Fibroblast of skin of right biceps (primary cell): ENCODE measurements around the gene REPS2.

Source experiments
- DNase-seq: peaks from one replicate; pipeline ENCODE4 v3.0.0-alpha.2; 2013

The REPS2 gene

DNA sequence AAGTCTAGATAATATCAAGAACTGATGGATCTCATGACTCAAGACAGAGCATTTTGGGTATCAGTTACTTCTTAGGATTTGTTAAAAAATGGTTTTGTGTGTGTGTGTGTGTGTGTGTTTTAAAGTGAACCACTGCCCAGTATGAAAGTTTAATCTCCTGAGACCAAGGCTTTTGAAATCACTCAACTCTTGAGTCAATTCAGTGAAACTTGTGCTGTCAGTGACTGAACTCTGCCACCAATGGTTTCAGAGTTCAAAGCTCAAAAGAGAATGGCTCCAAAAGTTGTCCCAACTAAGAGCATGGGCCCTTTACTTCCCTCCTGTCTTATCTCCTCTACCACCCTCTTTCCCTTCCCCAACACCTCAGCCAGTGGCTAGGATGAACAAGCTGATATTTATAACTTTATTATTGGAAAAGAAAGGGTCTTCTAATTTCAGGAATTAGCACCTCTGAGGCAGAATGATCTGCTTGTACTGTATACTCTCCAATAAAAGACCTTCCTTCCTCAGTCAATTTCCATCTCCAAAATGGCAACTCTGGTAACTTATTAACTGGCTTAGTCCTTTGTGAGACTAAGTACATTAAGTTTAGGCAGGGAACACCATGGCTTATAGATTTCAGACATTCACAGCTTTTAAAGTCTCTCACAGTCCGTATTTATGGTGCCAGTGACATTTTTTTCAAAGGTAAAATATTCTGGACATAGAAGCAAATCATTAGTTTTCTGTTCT lies 152.2 kb downstream of the REPS2 start:
- no peak for DNase-seq

DNA sequence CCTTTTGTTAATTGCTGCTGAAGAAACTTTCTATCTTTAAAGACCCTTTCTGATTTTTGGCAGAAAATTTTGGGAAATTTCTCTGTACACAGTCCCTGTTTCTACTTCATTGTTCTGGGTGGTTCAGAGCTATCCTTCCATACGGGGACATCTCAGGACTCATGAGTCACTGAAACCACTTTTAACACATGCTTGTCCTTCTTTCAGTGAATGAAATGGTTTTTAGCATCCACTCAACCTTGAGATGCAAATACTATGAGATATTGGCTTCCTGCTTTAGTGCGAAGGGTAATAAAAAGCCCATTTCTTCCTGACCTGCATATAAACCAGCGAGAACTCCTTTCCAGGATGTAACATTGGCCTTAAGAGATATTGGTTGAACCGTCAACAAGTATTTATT lies 158.0 kb downstream of the REPS2 start:
- no peak for DNase-seq

DNA sequence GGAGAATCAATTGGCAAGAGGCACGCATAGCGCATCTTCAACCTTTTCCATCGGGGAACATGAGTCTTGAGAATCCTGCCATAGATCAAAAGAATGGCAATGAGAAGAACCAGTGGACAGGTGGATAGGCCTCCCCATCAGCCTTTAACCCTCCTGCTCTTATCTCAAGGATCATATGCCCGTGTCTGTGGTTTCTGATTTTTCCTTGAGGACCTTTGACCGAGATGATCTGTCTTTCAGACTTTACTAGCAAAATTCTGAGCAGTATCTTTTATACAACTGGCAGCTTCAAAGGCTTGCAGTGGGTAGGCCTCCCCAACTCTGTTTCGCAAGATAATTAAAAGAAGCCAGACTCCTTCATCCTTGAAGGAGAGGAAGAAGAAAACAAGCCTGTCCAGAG lies 174.4 kb downstream of the REPS2 start:
- DNase-seq: no peak

DNA sequence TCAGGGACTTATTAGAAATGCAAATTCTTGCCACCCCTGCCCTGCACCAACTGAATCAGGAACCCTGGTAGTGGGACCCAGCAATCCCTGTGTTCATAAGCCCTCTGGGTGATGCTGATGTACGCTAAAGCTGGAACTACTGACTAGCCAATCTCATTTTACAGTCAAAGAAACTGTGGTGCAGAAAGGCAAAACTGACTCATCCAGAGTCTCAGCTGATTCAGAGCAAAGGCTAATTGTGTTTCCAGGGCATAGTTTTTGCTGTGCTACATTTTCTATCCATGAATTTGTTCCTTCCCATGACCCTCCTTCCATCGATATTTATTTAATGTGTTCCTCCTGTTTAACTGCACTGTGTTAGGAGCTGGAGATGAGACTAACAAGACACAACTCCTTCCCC lies 207.5 kb downstream of the REPS2 start:
- DNase-seq: peak; percentile 9

DNA sequence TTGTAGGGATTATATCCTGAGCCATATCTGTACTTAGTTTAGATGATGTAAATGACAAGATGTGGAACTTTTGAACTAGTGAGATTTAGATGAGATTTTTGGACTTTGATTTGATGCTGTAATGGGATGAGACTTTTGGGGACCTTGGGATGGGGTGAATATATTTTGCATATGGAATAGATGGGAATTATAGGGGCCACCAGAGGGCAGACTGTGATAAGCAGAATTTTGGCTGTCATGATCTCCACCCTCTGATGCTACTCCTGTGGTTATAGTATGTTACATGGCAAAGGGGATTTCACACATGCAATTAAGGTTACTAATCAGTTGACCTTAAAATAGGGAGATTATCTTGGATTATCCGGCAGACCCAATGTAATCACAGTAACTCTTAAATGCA lies 214.5 kb downstream of the REPS2 start:
- DNase-seq: no peak

DNA sequence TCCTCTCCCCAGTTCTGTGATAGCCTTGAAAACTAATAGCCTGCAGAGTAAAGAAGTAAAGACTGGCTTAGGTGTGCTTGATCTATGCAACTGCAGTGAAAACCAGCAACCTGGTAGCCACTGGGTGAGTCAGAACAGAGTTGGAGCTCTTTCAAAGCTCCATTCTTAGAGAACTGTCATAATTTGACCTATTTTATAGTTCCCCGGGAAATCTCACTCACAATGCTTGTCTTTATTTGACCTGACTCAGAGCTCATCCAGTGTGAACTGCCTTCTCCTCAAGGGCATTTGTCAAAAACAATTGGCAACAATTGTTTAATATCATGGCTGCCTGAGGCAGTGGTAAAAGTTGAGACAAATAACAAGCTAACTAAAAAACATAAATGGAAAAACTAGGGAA lies 215.5 kb downstream of the REPS2 start:
- no peak for DNase-seq

DNA sequence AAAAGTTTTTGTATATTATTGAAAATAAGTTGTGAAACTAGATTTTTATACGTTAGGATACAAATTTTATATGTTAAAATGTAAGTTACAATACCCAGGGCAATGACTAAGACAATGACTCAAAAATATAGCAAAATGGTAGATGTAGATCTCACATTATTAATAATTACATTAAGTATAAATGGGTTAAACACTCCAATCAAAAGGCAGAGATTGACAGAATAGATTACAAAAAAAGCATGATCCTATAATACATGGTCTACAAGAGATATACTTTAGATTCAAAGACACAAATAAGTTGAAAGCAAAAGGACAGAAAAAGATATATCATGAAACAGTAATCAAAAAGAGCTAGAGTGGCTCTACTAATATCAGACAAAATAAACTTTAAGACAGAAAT lies 217.6 kb downstream of the REPS2 start:
- DNase-seq: no peak

DNA sequence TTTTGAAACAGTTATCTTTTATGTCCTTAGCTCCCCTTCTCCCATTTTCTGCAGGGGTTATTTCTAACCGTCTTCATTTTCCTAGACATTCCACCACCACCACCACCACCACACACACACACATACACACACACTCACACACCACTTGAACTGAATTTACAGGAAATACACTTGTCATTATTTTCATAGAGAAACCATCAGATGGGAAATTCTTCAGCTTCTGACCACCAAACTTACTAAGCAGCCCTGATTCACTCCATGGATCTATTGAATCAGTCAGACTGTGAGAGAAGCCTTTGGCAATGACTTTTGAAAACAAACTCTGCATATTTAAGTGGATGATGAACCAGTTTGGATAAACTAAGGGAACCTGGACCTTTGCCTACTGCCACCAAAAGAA lies 218.5 kb downstream of the REPS2 start:
- peak; percentile 33 for DNase-seq

DNA sequence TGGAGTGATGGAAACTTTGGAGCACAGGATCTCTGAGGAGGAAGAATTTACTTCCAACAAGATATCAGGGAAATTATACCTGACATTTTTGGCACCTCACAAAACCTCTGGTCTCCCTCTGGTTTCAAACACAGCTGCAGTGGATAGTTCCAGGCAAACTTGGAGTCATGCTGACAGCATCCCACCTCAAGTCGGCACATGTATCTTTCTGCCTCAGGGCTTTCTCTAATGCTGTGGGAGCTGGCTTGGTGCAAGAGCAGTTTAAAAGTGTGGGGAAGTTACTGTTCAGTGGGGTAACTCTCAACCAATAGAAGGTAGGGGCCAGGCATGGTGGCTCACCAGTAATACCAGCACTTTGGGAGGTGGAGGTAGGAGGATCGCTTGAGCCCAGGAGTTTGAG lies 221.5 kb downstream of the REPS2 start:
- no peak for DNase-seq

DNA sequence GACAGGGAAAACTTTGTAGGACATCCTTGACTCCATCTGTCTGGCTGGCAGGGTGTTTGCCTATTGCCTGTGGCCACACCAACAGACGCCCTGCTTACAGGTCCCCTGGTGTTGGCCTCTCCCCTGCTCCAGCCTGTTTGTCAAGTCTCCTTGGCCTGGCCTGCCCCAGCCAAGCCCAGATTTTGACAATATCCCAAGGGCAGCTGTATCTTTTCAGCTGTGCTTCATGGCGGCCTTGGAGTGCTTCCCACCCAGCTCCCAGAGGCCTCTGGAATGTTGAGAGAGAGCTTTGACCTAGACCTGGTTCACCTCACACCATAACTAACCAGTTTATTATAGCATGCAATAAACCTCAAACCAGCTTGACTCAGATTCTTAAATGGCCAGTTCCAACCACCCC lies 224.5 kb downstream of the REPS2 start:
- DNase-seq: no peak

DNA sequence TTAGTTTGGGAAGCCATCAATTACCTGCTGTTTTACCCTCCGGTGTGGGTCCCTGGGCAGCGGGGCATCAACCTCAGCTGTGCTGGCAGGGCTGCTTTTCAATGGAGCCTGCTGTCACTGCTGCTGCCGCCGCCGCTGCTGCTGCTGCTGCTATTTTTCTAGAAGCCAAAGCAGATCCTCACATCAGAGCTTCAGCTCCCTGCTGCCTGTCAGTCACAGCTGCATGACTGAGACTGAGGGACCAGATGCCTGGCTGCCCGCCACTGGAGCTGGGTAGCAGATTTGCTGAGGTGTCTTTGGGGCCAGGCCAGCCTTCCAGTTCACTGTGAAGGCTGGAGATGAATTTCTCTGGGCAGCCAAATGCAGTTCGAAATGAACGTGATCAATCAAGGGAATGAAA lies 228.2 kb downstream of the REPS2 start:
- DNase-seq: no peak

DNA sequence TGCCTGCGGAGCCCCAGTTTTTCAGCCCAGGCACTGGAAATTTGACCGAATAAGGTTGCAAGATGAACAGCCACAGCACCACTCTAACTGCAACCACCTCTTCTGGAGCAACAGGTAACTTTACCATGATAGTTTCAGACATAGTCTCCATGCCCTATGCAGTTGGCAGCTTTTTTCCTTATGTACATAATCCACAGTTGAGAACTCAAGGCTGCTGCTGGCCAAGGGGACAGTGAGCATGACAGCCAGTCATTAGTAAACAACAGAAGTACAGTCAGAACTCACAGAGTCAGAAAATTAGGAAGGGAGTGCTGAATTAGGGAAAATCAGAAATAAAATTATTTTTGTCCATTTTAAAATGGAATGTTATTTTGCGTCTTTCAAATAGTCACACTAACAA lies 235.9 kb downstream of the REPS2 start:
- DNase-seq: no peak

DNA sequence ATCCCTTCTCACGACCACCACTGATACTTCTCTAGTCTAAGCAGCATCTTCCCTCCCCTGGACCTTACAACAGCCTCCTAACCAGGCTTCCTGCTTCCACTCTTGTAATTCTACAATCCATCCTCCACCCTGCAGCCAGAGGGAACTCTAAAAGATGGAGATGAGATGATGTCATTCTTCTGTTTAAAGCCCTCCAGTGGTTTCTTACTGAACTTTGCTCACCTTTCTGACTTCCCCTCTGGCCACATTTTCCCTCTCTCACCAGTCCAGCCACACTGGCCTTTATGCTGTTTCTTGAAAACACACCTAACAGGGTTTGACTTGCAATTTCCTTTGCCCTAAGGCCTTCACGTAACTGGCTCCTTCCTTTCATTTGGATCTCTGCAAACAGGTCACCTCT lies 237.1 kb downstream of the REPS2 start:
- DNase-seq: no peak

DNA sequence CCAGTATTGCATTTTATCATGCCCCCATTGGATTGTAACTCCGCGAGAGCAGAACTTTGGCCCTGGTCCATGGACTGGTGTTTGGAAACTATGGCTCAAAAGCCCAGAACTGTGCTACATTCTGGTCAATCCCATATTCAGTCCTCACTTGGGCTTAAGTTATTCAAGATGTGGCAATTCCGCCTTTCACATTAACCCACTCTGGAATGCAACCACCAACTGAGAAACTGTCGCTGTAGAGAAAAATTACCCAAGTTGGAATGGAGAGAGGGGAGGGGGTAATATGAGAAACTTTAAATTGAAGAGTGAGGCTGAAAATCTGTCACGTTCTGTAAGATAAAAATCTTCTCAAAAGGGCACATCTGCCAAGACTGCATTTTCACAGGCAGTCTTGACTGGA lies 239.0 kb downstream of the REPS2 start:
- peak; percentile 41 for DNase-seq

DNA sequence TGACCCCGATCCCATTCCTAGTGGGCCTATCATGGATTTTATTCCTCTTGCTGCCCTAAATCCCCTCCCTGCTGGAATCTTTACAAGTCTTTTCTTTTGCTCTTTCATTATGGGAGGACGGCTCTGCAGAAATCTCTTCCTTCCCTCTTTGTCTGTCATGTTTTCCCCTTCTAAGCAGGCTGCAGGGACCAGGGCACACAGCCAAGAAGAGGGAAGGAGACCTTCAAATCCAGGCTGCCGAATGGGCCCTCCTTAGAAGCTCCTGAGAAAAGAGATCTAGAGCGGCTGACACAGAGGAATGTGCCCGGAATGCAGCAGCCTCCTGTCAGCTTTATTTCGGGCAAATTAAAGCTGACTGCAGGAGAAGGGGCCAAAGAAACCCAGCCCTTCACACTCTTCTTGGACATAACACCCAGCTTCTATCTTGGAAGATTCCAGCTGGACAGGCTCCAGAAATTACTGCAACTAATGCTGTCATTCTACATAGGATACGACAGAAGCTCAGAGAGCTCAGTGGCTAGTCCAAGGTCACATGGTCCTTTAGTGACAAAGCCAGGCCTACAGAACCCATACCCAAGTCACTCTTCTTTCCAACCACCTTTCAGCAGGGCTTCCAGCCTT lies 240.8 kb downstream of the REPS2 start:
- DNase-seq: peak; percentile 3

DNA sequence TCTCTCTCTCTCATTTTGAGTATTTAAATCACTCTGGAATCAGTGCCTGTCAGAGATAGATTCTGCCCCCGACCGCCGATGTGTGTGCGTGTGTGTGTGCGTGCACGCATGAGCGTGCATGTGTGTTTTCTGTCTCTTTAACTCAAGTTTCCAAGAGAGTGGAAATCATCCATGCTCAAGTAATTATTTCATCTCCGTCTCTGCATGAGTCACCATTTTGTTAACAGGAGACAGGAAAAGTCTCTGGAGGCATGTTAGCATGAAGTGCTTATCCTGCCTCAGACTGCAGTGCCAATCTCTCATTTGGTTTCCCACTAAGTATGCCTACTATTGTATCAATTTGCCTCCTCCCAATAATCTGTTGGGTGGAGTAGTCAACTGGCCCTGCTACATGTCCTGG lies 245.6 kb downstream of the REPS2 start:
- DNase-seq: peak; percentile 1
